ENCODE data around the gene PFN4. TPM values are rescaled to one million over a fixed set of nuclear protein-coding genes. Genes with fewer than 3 reads are reported as not detected.

PFN4 gene
- total and polyA plus RNA-seq, 2 of the 4 experiments (the other 2 are of a cell fraction): 0.36 to 0.48 TPM

DNA sequence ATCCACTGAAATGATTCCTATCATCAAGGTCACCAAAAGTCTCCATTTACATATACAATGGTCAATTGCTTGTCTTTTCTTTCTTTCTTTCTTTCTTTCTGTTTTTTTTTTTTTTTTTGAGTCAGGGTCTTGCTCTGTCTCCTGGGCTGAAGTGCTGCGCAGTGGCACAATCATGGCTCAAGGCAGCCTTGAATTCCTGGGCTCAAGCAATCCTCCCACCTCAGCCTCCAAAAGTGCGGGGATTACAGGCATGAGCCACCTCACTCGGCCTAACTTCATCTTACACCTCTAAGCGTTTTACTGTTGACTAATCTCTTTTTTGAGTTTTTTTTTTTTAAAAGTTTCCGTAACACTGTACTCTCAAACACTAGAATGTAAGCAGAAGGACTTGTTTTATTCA lies 47.9 kb downstream of the PFN4 start:
- ATAC-seq (ENCODE audit: low read depth) (no peak), DNase-seq (no peak)
- in situ Hi-C loops (cut with MboI; ENCODE audit: low sequenced_read_pairs): loop anchor here (10.0 kb wide), 1 partner anchor 250 kb away; no protein-coding TSS in a partner anchor
- Histone ChIP-seq H3K9me3 (ENCODE audit: control insufficient read depth, insufficient read depth, low read length) (no peaks in the 10 kb centered on the region), H2BK20ac (ENCODE audit: low read depth, low read length) (no peak overlapping the region), H2AK9ac (replicated peaks; ENCODE audit: low read depth, low read length, poor library complexity) (no peak overlapping the region), H3K9ac (ENCODE audit: low read depth, low read length) (peak overlapping the region; percentile 82; the same call in 1 of the 2 replicates), H4K5ac (ENCODE audit: low read depth, low read length) (no peak overlapping the region), H3K4ac (ENCODE audit: low read depth, low read length) (no peak overlapping the region), H3K9me1 (ENCODE audit: insufficient read depth, low read length) (no peaks in the 10 kb centered on the region), H4K8ac (ENCODE audit: low read depth in 2 of 2, low read length in 2 of 2) (peak overlapping the region in 1 of 2 experiments; percentile 9; a peak in 1 of 4 replicates), H3K4me1 (ENCODE audit: control insufficient read depth, insufficient read depth, low read length) (peaks cover 3% of the 10 kb centered on the region; the same call in 1 of the 2 replicates), H4K20me1 (ENCODE audit: insufficient read depth, low read length) (no peaks in the 10 kb centered on the region; the same call in 1 of the 2 replicates), H3K56ac (ENCODE audit: extremely low read depth, insufficient read depth, low read length) (no peak overlapping the region), H3K23ac (ENCODE audit: low read depth, low read length) (no peak overlapping the region), H3K14ac (replicated peaks; ENCODE audit: low read depth, low read length) (no peak overlapping the region), H3K36me3 (ENCODE audit: control insufficient read depth, insufficient read depth, low read length) (peaks cover 12% of the 10 kb centered on the region), H3K79me1 (ENCODE audit: low read depth in 1 of 2, low read length in 2 of 2) (peaks cover 19 to 40% of the 10 kb centered on the region in 2 experiments; a peak in 3 of 4 replicates), H3K4me3 (ENCODE audit: insufficient read depth, low read depth, low read length) (peak overlapping the region; percentile 73), H3K27me3 (ENCODE audit: control insufficient read depth, insufficient read depth, low read length) (no peaks in the 10 kb centered on the region), H2BK120ac (ENCODE audit: low read depth, low read length) (no peak overlapping the region), H2BK5ac (ENCODE audit: low read depth, low read length, poor library complexity, severe bottlenecking) (no peak overlapping the region), H2AFZ (replicated peaks; ENCODE audit: low read length, poor library complexity) (no peak overlapping the region), H3K4me2 (ENCODE audit: low read depth, low read length) (peak overlapping the region; percentile 71), H4K91ac (ENCODE audit: insufficient read depth, low read depth, low read length) (no peak overlapping the region), H2BK15ac (ENCODE audit: low read depth, low read length) (no peak overlapping the region), H2AK5ac (ENCODE audit: low read depth, low read length) (no peak overlapping the region), H3K27ac (ENCODE audit: insufficient read depth, low read length) (no peak overlapping the region), H3K18ac (ENCODE audit: low read depth, low read length) (no peak overlapping the region)
- ChIA-PET CTCF (no interaction called here), POLR2A (ENCODE audit: unreplicated experiment) (interaction anchor here (0.7 kb wide), 1 partner anchor 9 kb away, joined by 10 read pairs; no protein-coding TSS in a partner anchor)
- BruUV-seq (replicated peaks): no TSS peak
- intact Hi-C loops (cut with micrococcal nuclease): no loop called here
- 100% methylated on average over 1 of the region's 5 CpGs; no CpG with 5 or more reads in 1 of the 2 experiments for WGBS, 2 experiments (ENCODE audit: extremely low coverage in 2 of 2, insufficient read length in 1 of 2)
- TF ChIP-seq CTCF (conservative IDR thresholded peaks at IDR 0.05; ENCODE audit: low read depth, low read length): no peak
- TF ChIP-seq RFX5 (IDR thresholded peaks at IDR 0.05; ENCODE audit: low read depth, low read length): no peak
- no peak for TF ChIP-seq BHLHE40 (IDR thresholded peaks at IDR 0.05; ENCODE audit: low read depth, low read length)
- no peak for TF ChIP-seq MXI1 (IDR thresholded peaks at IDR 0.05; ENCODE audit: borderline replicate concordance, low read depth, low read length)
- TF ChIP-seq POLR2A (IDR thresholded peaks at IDR 0.05; ENCODE audit: low read depth, low read length): no peak
- no peak for TF ChIP-seq MAFK (IDR thresholded peaks at IDR 0.05; ENCODE audit: low read depth, low read length)
- no peak for TF ChIP-seq ELK1 (IDR thresholded peaks at IDR 0.05; ENCODE audit: borderline replicate concordance, low read depth, low read length)
- TF ChIP-seq CEBPB (IDR thresholded peaks at IDR 0.05; ENCODE audit: low read depth, low read length): no peak
- TF ChIP-seq, protein P1, sequence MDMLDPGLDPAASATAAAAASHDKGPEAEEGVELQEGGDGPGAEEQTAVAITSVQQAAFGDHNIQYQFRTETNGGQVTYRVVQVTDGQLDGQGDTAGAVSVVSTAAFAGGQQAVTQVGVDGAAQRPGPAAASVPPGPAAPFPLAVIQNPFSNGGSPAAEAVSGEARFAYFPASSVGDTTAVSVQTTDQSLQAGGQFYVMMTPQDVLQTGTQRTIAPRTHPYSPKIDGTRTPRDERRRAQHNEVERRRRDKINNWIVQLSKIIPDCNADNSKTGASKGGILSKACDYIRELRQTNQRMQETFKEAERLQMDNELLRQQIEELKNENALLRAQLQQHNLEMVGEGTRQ (IDR thresholded peaks at IDR 0.05; ENCODE audit: low read depth, low read length): no peak
- TF ChIP-seq RCOR1 (IDR thresholded peaks at IDR 0.05; ENCODE audit: insufficient replicate concordance, low read length): no peak
- no peak for TF ChIP-seq CHD1 (IDR thresholded peaks at IDR 0.05; ENCODE audit: low read depth, low read length)
- TF ChIP-seq RAD21 (IDR thresholded peaks at IDR 0.05; ENCODE audit: low read length): no peak
- TF ChIP-seq SMC3 (IDR thresholded peaks at IDR 0.05; ENCODE audit: low read depth, low read length): no peak
- no peak for TF ChIP-seq MAZ (IDR thresholded peaks at IDR 0.05; ENCODE audit: borderline replicate concordance, low read depth, low read length)
- no peak for TF ChIP-seq NFE2L2 (IDR thresholded peaks at IDR 0.05; ENCODE audit: low read depth, low read length)
- dilution Hi-C loops (cut with HindIII; ENCODE audit: low sequenced_read_pairs, unreplicated experiment): no loop called here
